T-helper 2 cell treated with Interferon-gamma antibody and Interleukin-4, amounts not matched to agents 100 ng/mL and 5 ng/mL, for 36 hours (primary cell): ENCODE measurements around the gene USP38. TPM values are rescaled to one million over a fixed set of nuclear protein-coding genes. Genes with fewer than 3 reads are reported as not detected.
"Not testable (repeated sequence)": the region's sequence is repeated elsewhere in the genome, so short reads cannot be mapped to it uniquely, and the experiment has no call there.

Experiments used
- intact Hi-C: fragments of 100-400 bp; cut with micrococcal nuclease; formaldehyde crosslinking; loops from one replicate; pipeline ENCODE4 v1.15.1; 2023
- total RNA-seq: library from RNA; stranded (reverse); gene quantifications from 2 replicates; pipeline ENCODE4 v1.2.3, GENCODE V29; 2022

USP38 gene
- total RNA-seq, 1 donor from 2014 or later: 24.9 TPM

DNA sequence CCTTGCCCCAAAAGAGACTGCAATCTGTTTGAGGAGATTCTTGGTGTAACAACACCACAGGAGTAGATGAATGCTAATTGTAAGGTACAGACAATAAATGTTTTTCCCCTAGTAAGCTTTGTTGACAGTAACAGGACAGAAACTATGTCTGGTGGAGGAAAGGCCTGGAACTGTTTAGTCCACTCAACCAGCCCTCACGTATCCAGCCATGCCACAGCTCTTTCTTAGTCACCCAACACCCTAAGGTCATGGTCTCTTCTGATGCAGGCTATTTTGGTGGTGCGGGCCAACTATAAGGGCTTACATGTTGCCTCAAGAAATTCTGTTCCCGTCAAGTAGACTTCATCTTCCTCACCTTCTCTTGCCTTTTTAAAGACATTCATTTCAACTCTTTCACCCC lies 76.0 kb downstream of the USP38 start:
- intact Hi-C loops: no loop called here

DNA sequence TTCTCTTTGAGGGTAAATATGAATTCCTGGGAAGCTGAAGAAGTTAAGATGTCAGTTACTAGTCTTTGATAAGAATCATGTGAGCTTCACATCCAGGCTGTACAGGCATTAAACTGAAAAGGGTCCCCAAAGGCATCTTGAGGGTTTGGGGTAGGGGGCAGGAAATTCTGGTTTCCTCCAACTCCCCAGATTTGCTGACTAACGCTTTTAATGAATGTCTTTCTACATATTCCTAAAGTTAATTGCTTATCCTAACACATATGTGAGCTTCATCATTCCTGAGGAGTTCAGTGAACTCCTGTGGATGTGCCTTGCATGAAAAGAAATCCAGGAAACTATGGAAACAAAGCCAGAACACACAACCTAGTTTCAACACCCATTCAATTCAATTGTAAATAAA lies 78.1 kb downstream of the USP38 start:
- intact Hi-C loops: no loop called here

DNA sequence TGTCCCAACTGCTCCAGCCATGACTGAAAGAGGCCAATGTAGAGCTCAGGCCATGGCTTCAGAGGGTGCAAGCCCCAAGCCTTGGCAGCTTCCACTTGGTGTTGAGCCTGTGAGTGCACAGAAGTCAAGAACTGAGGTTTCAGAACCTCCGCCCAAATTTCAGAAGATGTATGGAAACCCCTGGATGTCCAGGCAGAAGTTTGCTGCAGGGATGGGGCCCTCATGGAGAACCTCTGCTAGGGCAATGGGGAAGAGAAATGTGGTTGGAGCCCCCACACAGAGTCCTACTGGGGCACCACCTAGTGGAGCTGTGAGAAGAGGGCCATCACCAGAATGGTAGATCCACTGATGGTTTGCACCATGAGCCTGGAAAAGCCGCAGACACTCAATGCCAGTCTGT lies 83.0 kb downstream of the USP38 start:
- intact Hi-C loops: not testable (repeated sequence)

DNA sequence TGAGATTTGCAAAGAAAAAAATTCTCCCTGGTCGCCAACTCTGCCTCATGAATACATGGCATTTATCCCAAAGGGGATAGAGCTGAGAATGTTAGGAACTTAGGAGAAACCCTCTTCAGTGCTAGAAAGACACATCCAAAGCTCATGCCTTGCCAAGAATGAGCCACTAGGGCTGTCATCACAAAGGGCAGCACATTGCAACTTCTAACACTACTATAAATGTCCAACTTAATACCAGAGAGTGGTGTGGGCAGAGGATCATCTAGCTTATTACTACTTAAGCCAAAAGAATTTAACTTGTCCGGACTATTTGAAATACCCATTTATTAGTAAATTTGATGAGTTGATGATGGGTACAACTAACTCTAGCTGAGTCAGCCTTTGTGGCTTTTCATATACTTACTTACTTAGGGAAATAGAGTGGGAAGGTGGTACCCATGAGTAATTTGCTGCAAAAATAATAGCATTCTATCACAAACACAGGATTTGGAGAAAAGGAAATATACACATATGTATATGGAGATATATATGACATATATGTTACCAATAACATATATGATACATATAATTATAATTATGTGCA lies 85.6 kb downstream of the USP38 start:
- intact Hi-C loops: no loop called here

Other genes with a start within 250 kb of the USP38 start
- 0.30 and 0.82 TPM in 2 replicates for gene GAB1, start 152.0 kb downstream of the USP38 start, total RNA-seq